Measurements from ENCODE around the gene CARM1. TPM values are rescaled to one million over a fixed set of nuclear protein-coding genes. Genes with fewer than 3 reads are reported as not detected.
A peak's percentile ranks its signal among the peaks of the same experiment; 100 is the strongest.
"Not testable (repeated sequence)": the region's sequence is repeated elsewhere in the genome, so short reads cannot be mapped to it uniquely, and the experiment has no call there.

The CARM1 gene
- total RNA-seq, 1 donor from 2014 or later: 33.5 TPM

DNA sequence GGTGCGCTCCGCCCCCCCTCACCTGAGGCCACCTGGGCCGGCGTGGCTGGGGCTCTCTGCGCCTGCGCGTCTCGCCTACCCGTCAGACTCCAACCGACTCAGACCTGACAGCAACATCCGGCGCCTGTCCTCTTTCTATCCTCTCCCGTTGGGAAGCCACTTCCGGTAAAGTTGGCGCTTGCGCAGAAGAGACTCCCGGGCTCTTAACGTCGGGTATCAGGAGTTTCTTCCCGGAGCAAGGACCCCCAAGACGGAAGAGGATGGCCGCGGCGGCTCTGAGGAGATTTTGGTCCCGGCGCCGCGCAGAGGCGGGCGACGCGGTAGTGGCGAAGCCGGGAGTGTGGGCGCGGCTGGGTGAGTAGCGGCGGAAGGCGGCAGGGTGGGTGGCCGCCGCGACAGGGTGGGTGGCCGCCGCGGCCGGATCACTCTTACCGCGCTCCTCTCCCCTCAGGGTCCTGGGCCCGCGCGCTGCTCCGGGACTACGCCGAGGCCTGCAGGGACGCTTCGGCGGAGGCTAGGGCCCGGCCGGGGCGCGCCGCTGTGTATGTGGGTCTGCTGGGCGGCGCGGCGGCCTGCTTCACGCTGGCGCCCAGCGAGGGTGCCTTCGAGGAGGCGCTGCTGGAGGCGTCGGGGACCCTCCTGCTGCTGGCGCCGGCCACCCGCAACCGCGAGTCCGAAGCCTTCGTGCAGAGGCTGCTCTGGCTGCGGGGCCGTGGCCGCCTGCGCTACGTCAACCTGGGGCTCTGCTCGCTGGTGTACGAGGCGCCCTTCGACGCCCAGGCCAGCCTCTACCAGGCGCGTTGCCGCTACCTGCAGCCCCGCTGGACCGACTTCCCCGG lies 57.4 kb downstream of the CARM1 start, which contains the start of the genes TIMM29 and YIPF2:
TSS of gene TIMM29 (plus strand) at position 249 of the 839 bp plus-strand sequence. CDS start at position 261, 12 bp downstream.
TSS of gene YIPF2 (minus strand) at position 77 of the 839 bp plus-strand sequence. CDS start 229 bp downstream, outside the sequence.
- DNase-seq (ENCODE audit: low spot score): peak; percentile 98

- DNase-seq (ENCODE audit: low spot score): no peak
These were observed 58.0 kb downstream of the CARM1 start for GRCh38 chr19:10929402-10929794.

DNA sequence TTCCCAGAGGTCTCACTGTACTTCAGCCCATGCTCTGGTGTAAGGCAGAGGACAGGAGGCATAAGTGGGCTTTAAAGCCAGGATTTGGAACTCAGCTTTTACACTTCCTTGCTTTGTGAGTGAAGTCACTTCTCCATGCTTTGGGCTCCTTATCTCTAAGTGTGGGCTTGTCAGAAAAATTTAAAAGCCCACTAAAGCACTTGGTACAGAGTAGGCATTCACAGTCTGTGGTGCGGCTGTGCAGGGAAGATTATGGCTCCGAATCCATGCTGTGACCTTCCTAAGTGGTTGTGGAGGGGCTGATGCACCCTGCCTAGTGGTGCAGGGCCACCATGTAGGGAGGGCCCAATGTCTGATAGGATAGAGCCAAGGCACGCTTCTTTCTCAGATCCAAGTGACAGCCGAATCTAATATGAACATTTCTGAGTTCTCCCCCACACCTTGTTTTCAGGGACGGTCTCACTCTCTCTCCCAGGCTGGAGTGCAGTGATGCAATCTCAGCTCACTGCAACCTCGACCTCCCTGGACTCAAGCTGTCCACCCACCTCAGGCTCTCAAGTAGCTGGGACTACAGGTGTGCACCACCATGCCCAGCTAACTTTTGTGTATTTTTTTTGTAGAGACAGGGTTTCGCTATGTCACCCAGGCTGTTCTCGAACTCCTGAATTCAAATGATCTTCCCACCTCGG lies 64.2 kb downstream of the CARM1 start:
- no peak for DNase-seq (ENCODE audit: low spot score)

- DNase-seq (ENCODE audit: low spot score): peak; percentile 51
These were observed 65.3 kb downstream of the CARM1 start for GRCh38 chr19:10936661-10937084.

GRCh38 chr19:10941649-10942048 lies 70.3 kb downstream of the CARM1 start:
- not testable (repeated sequence) for DNase-seq (ENCODE audit: low spot score)

GRCh38 chr19:10943412-10943811 lies 72.1 kb downstream of the CARM1 start:
- not testable (repeated sequence) for DNase-seq (ENCODE audit: low spot score)

GRCh38 chr19:10945264-10945663 lies 73.9 kb downstream of the CARM1 start:
- DNase-seq (ENCODE audit: low spot score): no peak

GRCh38 chr19:10946958-10947657 lies 75.8 kb downstream of the CARM1 start:
- DNase-seq (ENCODE audit: low spot score): no peak

- peak; percentile 79 for DNase-seq (ENCODE audit: low spot score)
These were observed 81.5 kb downstream of the CARM1 start for GRCh38 chr19:10952809-10953208.

- DNase-seq (ENCODE audit: low spot score): not testable (repeated sequence)
These were observed 88.1 kb downstream of the CARM1 start for GRCh38 chr19:10959277-10959968.

- DNase-seq (ENCODE audit: low spot score): peak; percentile 98
These were observed 89.1 kb downstream of the CARM1 start, which contains the start of gene SMARCA4 for GRCh38 chr19:10960314-10961072. Gene SMARCA4 (plus strand): TSS chr19:10961030. CDS start chr19:10984152, 23,122 bp downstream.

DNA sequence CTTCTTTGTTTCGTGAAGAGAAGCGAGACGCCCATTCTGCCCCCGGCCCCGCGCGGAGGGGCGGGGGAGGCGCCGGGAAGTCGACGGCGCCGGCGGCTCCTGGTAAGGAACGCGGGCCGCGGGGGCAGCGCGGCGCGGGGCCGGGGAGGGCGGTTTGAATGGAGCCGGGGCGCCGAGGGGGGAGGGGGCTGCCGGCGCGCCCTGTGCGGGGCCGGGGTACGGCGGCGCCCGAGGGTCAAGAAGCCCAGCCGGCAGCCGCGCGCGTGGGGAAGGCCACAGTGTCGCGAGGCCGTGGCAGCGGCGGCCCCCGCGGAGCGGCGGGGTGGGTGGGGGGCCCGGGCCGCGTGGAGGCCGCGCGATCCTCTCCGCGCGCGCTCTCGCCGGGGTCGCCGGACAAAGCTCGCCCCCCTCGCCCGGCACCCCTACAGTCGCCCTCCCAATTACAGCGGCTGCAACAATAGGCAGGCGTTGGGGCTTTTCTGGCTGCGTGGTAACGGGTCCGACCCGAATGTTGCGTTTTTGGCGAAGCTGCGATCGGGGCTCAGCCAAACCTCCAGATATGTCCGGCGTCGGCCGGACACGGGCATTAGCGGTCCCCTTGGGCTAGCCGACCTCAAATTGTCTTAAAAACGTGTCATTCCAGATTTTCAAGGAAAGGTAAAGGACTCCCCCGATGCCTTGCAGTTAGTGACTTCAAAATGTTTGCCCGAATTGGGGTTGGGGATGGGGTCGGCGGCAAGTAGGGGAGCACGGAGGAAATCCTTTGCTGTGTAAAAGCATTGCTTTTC lies 89.9 kb downstream of the CARM1 start:
- peak; percentile 18 for DNase-seq (ENCODE audit: low spot score)

DNA sequence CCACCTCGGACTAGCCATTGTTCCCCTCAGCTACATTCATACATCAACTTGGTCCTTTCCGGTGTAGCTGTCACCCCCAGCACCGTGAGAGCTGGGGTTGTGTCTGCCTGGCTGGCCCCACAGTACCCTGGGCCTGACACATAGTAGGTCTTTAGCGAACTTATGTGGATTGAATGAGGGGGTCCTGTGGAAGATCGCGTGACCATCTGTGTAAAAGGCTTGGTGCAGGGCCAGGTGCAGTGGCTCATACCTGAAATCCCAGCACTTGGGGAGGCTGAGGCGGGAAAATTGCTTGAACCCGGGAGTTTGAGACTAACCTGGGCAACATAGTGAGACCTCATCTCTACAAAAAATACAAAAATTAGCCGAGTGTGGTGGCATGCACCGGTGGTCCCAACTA lies 91.5 kb downstream of the CARM1 start:
- no peak for DNase-seq (ENCODE audit: low spot score)

- DNase-seq (ENCODE audit: low spot score): no peak
These were observed 92.5 kb downstream of the CARM1 start for GRCh38 chr19:10963865-10964264.

GRCh38 chr19:10964903-10965302 lies 93.5 kb downstream of the CARM1 start:
- no peak for DNase-seq (ENCODE audit: low spot score)

DNA sequence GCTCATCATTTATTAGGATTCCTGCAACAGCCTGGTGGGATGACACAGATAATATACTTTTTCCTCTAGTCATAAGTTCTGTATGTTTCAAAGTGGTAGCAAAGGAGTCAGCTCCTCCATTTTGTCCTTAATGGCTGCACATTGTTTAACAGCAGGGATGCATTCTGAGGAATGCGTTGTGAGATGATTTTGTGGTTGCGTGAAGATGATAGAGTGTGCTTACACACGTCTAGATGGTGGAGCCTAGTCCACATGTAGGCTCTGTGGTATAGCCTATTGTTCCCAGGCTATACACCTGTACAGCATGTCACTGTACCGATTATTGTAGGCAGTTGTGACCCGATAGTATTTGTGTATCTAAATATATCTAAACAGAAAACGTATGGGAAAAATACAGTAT lies 94.0 kb downstream of the CARM1 start:
- no peak for DNase-seq (ENCODE audit: low spot score)

- no peak for DNase-seq (ENCODE audit: low spot score)
These were observed 95.5 kb downstream of the CARM1 start for GRCh38 chr19:10966809-10967208.

- DNase-seq (ENCODE audit: low spot score): no peak
These were observed 97.3 kb downstream of the CARM1 start for GRCh38 chr19:10968527-10969135.

GRCh38 chr19:10971107-10971726 lies 99.9 kb downstream of the CARM1 start:
- DNase-seq (ENCODE audit: low spot score): no peak

Data from mucosa of gallbladder (tissue), 1 donor.